GM21528 (cell line): Measurements from ENCODE around the gene PDE1C.
"Not testable (repeated sequence)": the region's sequence is repeated elsewhere in the genome, so short reads cannot be mapped to it uniquely, and the experiment has no call there.

Source experiments
- ATAC-seq: cut with Tn5 transposase; IDR thresholded peaks from one replicate; pipeline ENCODE4 v1.9.1; 2021; ENCODE audit warnings: mild to moderate bottlenecking, moderate library complexity; ENCODE audit not compliant: unreplicated experiment, low FRiP score

PDE1C gene

DNA sequence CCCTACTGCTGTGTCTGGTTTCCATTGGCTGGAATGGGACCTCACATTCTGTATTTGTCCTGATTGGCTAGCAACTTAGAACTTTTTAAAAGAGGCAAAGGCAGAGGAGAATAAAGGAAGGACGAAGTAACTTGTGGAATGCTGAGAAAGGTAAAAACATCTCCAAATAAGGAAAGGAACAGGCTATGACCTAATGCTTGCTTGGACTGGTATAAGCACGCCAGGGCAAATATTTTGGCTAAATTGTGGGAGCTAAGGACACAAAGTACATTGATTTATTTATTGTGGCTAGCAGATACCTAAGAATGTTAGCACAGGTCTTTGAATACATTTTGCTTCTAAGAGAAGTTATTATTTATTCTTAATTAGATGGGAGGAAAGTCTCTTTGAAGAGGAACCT, 56.7 kb downstream of the PDE1C start:
- ATAC-seq: not testable (repeated sequence)

DNA sequence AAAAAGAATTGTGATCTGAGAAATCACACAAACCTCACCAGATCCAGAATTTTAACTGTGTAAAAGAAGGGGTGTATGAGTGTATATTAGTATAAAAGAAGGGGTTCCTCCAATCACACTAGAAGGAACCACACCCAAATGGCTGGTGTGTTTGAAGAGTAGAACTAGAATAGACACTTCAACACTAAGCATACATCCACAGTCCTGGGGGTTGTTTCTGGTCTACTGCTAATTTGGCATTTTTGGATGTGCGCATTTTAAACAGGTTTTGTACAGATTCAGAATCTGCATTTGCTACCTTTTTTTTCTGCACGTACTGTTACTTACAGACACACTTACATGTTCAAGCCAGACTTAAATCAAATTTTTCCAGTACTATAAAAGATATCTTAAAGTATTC, 64.6 kb downstream of the PDE1C start:
- ATAC-seq: no peak

DNA sequence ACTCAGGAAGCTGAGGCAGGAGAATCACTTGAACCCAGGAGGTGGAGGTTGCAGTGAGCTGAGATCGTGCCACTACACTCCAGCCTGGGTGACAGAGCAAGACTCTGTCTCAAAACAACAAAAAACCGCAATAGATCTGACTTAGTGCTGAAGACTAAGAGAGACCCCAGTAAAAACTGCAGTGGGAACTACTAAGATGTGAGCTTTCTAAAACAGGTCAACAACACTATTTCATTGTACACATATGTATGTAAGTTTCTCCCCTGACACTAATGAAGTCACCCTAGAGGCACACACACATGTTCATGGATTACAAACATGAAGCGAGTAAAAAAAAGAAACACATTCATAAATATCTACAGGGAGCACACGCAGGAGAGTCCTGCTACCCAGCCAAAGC, 68.3 kb downstream of the PDE1C start:
- ATAC-seq: no peak

DNA sequence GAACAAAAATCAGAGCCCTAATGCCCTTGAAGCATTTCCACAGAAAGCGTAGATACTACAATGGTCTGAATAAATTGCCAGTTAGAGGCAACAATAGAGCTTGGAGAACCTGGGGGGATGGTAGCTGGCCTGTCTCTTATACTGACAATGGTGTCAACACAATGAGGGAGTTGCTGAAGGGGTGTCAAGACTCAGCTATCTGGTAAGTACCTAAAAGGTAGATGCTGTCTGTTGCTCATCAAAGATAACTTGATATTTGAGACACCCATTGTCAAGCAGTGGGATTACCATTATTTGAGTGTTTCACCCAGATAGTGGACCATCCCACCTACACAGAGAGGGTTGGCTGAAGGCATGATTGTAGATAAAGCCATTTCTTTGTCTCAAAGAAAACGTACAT, 72.8 kb downstream of the PDE1C start:
- ATAC-seq: no peak

DNA sequence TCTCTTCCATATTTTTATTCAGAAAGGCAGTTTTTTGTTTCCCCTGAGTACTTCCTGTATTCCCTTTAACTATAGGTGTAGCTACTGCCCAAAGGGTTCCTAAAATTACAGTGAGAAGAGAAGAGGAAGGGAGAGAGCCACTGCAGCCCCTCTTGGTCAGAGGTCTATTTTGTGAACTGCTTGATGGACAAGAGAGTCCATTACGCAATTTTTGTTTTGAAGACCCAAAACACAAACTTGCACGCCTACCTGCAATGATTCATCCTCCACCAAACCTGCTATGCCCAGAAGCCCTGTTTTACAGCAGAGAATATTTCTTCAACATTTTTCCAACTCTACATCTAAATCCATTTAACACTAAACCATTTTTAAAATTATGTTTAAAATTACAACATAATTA, 75.1 kb downstream of the PDE1C start:
- no peak for ATAC-seq

DNA sequence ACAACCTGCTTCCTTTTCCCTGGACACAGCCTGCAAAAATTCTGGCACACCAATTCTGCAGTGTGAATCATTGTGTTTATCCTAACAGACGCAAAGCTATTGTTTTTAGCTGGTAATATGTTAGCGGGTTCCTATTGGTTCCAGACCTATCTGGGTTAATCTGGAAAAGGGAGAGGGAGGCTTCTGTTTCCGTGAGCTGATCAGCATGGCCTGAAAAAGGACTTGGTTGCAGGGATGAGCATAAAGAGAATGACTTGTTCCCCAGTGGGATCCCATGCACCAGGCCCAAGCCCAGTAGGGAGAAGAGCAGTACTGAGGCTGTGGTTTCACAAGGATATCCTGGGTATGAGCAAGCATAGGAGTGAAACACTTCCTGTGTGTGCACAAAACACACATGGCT, 78.4 kb downstream of the PDE1C start:
- no peak for ATAC-seq

DNA sequence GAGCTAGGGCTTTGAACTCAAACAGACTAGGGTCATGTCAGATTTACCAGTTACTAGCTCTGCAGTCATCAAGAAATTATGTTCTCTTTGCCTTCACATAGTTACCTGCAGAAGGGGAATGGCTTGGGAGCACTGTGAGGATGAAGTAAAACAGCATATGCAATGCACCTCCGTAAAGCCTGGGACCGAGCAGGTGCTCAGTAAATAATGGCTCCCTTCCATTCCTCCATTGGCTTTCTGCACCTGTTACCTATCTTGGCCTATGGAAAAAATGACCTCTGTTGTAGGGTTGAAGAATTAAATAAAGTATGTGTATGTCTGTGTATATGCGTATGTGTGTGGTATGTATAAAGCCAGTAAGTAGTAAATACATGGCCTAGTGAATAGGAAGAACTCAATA, 78.8 kb downstream of the PDE1C start:
- ATAC-seq: no peak

DNA sequence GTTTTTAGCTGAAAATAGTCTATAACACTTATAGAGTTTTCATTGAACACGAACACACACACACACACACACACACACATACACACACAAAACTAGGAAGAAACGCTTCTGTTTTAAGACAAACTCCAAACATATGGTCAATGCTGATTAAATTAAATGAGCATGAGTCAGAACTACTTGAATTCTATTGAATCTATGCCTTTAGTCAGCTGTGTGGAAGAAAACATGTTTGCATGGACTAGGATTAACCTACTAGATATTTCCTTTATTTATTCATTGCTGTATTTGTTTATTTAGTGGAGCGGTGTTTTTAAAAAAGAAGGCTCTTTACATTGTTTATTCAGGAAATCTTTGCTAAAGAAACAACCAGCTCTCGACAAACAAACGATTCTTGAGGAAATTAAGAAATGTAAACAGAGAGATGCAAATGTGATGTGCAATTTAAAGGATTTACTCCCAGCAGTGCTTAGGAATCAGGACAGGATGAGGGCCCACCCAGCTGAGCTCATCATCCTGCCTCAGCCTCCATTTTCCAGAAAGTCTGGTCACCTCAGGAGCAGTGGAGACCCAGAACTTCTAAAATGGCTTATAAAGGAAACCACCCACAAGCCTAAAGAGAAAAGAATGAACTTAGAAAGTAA, 83.2 kb downstream of the PDE1C start:
- ATAC-seq: no peak

DNA sequence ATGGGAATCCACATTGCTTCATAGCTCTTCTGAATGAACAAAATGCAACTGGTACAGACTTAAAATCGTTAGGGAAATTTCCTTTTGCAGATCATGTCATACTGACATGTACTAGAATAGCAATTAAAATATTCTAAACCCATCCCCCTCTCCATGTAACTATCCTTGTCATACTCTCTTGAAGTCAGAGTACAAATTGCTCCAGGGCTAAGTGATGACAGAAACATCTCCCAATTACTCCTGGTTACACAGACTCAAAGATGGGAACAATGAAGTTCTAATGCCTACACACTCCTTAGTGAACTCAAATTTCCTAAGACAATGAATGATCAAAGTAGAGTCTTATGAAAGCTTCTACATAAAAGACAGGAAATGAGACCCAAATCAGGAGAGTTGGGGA, 87.2 kb downstream of the PDE1C start:
- ATAC-seq: no peak

DNA sequence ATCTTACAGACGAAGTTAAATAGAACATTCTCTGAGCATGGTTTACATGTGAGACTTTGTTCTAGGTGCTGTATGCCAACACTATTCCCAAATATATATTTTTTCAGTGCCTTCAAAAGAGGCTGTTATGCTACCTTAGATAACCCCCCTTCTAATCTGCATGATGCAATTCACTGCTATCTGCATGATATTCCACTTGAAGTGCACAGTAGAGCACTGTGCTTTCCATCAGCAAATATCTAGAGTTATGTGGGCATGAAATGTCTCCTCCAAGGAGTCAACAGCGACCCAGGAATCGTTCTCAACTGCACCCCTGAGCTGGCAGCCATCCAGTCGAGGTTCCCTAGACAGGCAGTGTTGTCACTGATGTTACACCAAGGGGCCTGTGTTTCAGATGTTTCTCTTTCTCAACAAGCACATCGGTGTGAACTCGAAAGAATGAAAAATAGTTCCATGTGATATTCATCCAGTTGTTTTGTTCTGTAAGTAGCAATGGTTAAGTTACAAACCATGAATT, 88.3 kb downstream of the PDE1C start:
- ATAC-seq: no peak

DNA sequence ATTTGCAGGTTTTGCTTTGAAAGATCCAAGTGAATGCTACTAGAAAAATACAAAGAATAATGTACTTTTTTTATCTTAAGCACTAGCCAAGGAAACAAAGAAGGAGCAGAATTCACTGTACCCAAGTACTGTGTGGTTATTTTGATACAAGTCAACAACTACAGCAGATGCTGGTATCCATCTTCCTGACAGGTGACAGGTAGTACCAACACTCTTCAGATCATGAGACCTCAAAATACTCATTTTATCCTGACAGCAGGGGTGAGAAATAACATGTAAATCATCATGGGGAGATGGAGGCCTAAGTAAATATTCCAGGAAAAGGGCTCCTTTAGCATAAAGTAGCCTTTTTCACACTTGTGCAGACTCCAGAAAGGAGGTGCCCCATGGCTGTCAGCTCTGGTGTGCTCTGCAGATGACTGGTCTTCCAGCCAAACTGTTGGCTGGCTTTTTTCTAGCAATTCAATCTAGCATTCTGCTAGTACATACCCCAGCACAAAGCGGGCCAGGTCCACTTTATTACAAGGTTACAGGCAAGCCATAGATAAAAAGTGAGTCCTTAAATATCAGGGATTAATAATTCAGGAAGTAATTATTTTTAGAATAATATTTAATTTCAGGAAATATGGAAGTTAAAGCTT, 90.4 kb downstream of the PDE1C start:
- ATAC-seq: no peak

DNA sequence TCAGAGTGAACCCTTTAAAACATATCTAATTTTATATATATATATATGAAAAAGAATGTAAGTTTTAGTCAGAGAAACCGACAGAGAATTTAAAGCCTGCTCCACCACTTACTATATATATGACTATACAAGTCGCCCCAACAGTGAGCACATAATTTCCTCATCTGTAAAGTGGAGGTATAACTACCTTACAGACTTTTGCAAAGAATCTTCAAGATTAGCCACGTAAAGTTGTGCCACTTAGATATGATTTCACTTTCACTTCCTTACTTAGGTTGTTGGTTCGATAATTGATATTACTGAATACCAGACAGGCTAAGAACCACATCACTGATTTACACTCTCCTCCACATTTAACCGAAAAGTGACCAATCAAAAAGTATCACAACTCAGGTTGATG, 94.7 kb downstream of the PDE1C start:
- ATAC-seq: no peak

DNA sequence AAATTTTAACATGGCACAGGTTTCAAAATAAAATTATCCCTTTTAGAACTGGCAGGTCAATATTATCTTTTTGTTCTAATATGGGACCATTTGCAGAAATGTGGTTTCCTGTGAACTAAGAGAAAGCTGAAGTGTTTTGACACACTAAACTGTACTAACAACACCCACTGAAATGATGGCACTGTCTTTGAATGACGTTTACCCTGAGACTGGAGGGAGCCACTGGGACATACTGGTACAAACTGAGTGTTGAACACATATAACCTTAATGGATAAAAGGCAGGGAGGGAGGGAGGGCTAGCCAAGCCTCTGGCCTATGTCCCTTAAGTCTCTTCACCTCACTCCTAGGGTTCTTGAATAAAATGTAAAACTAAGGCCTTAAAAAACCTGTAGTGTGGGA, 95.9 kb downstream of the PDE1C start:
- no peak for ATAC-seq

DNA sequence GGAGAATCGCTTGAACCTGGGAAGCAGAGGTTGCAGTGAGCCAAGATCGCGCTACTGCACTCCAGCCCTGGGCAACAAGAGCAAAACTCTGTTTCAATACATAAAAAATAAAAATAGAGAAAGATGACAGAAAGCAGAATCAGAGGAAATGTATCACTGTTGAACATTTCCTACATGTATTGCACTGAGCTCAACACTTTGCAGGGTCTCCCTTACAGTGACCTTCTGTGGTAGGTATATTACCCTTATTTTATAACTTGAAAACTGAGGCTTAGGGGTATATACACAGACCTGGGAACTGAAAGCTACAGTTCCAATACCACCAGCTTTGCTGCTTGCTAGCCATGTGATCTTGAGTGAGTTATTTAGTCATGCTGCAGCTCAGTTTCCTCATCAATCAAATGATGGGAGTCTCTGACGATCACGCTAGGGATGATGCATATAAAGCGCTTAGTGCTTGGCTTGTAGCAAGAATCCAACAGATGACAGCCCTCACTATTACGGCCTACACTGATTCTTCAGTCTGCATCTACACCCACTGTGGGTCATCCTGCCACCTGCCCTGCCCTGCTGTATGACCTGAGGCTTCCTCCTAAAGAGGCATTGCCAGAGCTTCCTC, 99.0 kb downstream of the PDE1C start:
- ATAC-seq: no peak

DNA sequence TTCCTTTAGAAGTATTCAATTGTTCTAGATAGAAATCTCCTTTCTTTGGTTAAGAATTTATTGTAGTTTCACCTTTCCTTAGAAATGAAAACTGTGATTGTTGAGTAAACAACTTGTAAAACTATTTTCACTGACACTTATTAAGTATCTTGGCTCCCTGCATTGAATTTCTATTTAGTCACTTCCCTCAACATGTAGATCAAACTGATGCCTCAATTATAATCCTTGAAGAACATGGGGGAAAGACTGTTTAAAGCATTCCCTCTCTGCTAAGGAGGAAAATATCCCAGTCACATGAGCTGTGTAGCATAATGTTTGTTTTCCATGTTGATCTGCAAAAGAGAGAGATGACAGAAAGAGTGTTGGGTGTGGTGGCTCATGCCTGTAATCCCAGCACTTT, 99.7 kb downstream of the PDE1C start:
- ATAC-seq: no peak

DNA sequence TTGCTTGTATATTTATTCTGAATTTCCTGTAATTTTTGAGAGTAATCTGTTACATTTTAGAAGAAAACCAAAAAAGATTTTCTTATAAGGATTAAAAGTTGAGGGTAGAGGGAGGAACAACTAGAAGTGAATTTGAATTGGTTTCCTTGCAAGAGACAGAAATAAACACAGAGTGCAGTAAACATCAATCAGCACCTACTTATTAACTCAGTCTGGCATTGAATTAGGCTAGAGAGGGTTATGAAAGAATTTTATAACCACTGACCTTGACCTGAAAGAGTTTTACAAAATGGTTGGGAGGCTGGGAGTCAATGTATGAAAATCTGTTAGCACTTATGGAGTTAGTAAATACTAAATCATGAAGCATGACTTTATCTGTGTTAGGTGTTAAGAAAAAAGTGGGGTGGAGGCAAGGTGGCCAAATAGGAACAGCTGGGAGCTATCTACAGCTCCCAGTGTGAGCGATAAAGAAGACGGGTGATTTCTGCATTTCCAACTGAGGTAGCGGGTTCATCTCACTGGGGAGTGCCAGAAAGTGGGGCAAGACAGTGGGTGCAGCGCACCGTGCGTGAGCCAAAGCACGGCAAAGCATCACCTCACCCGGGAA, 106.5 kb downstream of the PDE1C start:
- ATAC-seq: no peak

DNA sequence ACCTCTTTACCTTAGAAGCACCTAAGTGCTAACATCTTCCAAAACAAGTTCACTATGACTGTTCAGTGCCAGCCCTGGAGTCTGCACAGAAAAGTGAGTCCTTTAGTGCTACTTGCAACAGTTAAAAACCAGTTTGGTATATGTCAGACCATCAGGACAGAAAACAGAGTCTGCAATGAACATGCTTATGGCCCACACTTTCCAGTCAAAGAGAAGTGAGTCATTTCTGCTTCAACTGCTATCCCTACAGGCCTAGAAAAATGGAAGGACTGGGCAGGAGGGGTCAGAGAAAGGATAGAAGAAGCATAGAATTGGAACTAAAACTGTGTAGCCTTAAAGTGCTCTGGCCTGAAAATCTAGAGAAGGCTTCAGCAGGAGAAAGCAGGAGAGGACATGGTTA, 108.0 kb downstream of the PDE1C start:
- ATAC-seq: no peak

DNA sequence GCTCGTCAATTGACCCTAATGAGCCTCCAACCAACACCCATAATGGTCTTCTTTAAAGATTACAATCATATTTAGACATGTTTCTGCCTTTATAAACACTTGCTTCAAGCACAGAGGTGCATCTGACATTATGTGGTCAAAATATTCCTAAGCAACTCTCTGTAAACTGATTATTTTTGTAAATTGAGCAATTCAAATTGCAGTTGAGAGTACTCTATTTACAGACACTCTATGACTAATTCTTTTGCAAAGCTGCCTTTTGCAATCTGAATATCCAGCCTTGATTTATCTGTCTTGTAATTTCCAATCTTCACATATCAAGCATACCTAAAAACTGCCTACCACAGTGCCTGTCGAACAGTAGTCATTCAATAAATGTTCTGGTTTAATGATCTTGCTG, 112.0 kb downstream of the PDE1C start:
- ATAC-seq: no peak

DNA sequence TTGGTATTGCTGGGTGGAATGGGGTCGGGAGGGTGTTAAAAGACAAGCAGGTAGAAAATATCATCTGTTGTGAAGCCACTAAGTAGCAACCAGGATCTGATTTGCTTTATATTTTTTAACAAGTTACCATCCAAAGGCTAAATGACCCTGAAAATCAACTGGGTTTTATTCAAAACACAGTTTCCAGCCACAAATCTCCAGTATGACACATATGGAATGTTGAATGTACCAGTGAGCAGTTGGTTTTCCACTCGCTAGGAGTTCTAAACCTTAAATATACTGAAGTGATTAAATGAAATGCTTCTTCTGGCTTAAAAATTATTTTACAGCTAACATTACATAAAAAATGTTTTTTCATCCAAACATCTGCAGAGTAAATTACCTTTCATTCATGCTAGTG, 112.5 kb downstream of the PDE1C start:
- ATAC-seq: no peak

DNA sequence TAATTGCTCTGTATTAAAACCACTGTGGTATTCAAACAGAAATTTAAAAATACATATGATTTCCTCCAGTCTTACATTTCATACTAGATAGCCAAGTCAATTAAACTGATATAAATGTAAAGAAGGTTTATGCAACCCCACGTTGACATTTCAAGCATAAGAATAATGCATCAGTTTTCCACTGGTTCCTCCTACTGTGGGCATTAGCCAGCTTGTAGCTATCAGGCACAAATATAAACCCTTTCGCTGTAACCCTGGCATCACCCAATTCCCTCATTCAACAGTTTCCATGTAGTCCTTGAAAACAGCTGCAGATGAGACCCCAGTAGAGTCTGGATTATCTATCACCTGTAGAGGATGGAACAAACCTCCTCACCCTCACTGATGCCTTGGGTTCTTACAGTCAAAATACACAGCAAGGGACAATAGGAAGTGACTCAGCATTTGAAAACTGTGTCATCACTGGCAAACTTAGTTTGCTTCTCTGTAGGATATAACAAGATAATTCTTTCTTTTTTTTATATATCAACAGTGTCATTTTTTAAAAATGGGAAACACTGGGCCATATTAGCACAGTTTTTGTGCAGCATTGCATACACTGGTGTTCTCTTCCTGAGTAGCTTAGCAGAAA, 113.0 kb downstream of the PDE1C start:
- ATAC-seq: no peak

DNA sequence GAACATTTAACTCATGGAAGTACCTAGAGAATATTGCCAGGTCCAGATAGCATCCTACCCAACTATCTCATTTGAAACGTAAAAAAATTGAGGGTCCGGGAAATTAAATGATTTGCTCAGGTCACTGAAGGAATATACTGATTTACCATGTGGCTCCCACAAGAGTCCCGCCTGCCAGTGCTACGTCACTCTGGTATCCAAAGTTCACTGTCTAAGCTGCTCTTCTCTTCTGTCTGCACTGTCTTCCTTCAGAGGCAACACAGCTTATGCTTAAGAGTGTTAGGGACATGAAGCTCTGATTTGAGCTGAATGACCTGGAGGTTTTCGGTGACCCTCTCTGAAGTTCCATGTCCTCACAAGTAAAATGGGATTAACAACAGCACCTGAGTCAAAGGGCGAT, 114.6 kb downstream of the PDE1C start:
- ATAC-seq: no peak
